Measurements from ENCODE around the gene TRAPPC5.

TRAPPC5 gene

GRCh38 chr19:7701049-7701653 lies 20.5 kb downstream of the TRAPPC5 start:
- no peak for DNase-seq (ENCODE audit: low read depth)

- DNase-seq (ENCODE audit: low read depth): no peak
These were observed 21.2 kb downstream of the TRAPPC5 start, which contains the start of gene FCER2 for GRCh38 chr19:7701654-7702457. Gene FCER2 (minus strand): TSS chr19:7702131. CDS start chr19:7699760, 2,371 bp downstream.

- no peak for DNase-seq (ENCODE audit: low read depth)
These were observed 22.7 kb downstream of the TRAPPC5 start for GRCh38 chr19:7703332-7703731.

DNA sequence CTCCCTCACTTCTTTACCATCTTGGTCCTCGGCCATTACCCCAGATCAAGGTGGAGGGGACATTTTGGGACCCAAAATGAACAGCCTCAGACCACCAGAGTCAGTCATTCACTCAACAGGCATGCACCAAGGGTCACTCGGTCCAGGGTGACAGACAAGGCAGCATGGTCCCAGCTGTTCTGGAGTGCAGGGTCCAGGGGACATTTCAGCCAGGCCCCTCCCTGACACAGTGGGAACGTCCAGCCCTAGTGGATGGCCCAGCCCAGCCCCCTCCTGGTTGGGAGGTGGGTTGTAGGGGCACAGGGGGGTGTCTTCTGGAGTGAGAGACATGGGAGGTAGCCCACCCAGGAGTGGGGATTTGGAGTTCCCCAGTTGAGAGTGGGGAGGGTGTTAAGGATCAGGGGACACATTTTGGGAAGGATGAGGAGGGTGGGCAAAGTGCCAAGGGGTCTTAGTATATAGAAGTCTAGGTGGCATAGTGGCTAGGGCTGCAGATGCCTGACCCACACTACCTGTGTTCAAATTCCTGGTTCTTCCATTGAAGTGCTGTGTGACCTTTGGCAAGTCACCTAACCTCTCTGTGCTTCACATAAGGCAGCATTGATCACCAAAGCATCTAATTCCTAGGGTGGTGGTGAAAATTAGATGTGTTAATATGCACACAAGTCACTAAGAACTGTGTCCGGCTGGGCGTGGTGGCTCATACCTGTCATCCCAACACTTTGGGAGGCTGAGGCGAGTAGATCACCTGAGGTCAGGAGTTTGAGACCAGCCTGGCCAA lies 23.8 kb downstream of the TRAPPC5 start:
- DNase-seq (ENCODE audit: low read depth): no peak

DNA sequence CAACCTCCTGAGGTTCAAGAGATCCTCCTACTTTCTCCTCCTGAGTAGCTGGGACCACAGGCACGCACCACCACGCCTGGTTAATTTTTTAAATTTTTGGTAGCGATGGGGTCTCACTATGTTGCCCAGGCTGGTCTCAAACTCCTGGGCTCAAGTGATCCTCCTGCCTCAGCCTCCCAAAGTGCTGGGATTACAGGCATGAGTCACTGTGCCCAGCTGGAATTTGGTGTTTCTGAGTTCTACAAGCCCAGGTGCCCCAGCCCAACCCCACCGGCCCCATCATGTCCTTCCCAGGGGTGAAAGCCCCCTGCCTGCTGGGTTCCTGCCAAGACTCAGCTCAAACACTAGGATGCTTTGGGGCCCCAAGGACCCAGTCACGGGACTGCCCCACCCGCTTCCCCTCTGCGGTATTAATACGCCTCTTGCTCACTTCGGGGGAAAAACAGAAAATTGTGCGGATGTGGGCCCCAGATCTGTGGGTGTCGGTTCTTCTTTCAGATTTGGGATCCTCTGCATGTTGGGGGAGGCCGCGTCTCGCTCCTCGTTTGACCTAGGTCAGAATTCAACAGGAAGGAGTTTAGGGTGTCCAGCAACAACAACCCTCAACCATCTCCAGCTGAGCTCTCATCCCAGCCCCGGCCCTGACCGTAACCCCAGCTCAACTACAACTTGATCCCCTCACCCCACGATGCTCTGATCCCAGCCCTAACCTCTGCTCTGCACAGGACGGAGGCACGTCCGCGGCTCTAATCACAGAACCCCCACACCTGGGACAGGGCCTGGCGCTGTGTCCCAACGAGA lies 25.0 kb downstream of the TRAPPC5 start:
- peak; percentile 37 for DNase-seq (ENCODE audit: low read depth)

DNA sequence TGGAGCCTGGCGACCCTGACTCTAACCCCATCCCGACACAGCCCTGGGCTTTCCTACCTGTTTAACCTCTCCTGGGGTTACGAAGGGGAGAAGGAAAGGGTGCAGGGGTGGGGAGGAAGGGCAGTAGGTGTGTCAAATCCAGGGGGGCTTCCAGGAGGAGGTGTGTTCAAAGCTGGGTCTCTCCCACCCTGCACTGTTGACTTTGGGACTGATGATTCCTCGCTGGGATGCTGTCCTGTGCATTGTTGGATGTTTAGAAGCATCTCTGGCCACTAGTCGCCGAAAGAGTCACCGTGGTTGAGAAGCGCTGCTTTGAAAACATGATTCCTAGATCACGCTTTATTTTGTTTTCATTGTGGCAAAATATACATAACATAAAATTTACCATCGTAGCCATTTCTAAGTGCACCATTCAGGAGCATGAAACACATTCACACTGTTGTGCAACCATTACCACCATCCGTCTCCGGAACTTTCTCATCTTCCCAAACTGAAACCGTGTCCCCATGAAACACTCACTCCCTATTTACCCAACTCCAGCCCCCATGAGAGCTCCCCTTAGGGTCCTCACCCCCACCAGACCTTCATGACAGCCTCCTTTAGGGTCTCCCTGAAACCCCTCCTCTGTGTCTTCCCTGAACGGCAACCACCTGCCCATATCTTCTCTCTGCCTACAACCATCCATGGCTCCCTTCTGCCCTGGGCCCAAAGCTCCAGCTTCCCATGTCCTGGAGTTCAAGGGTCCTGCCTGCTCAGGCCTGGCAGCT lies 25.7 kb downstream of the TRAPPC5 start:
- no peak for DNase-seq (ENCODE audit: low read depth)

DNA sequence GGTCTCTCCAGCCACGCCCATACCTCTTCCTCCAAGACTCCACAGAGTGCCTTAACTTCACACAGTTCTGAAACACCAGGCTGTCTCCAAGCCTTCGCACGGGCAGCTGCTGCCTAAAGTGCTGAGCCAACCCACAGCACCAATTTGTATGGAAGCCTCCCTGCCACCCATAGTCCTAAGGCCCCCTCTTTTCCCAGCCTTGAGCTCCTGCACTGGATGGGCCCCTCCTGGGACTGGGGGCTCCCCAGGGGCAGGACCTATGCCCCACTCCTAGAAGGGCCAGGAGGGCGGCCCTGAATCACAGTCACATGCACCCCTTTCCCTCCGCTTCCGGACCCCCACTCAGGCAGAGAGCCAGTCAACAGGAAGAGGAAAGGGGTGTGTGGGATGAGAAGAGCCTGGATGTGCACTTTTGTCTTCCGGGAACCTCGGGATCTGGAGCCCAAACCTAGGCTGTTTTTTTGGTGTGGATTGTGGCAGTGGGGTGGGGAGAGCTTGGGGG lies 26.4 kb downstream of the TRAPPC5 start:
- no peak for DNase-seq (ENCODE audit: low read depth)

- no peak for DNase-seq (ENCODE audit: low read depth)
These were observed 29.4 kb downstream of the TRAPPC5 start for GRCh38 chr19:7709932-7710460.

DNA sequence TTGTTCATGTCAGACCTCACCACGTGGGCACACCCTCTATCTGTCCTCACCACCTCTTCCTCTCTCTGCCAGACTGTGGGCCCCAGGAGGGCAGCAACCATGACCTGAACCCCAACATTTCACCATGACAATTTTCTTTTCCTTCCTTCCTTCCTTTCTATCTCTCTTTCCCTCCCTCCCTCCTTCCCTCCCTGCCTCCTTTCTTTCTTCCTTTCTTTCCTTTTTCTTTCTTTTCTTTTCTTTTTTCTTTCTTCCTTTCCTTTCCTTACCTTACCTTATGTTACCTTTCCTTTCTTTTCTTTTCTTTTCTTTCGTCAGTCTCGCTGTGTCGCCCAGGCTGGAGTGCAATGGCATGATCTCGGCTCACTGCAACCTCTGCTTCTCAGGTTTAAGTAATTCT lies 30.0 kb downstream of the TRAPPC5 start:
- no peak for DNase-seq (ENCODE audit: low read depth)

DNA sequence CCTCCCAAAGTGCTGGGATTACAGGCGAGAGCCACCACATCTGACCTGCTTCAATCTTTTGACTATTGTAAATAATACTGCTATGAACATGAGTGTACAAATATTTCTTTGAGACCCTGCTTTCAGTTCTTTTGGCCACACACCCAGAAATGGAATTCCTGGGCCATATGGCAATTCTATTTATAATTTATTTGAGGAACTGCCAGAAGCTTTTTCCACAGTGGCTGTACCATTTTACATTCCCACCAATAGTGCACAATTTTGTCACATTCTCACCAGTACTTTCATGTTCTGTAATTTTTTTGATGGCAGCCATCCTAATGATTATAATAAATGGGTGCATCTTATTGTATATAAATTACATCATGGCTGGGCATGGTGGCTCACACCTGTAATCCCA lies 35.0 kb downstream of the TRAPPC5 start:
- DNase-seq (ENCODE audit: low read depth): no peak

DNA sequence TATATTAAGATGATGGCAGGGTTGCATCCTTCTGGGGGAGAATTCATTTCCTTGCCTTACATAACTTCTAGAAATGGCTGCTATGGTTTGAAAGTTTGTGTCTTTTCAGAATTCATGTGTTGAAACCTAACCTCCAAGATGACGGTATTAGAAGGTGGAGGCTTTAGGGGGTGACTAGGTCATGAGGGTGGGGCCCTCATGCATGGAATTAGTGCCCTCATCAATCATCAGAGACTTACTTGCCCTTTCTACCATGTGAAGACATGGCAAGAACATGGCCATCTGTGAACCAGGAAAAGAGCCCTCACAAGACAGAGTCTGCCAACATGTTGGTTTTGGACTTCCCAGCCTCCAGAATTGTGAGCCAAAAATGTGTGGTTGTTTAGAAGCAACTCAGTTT lies 36.1 kb downstream of the TRAPPC5 start:
- no peak for DNase-seq (ENCODE audit: low read depth)

- no peak for DNase-seq (ENCODE audit: low read depth)
These were observed 38.0 kb downstream of the TRAPPC5 start for GRCh38 chr19:7718668-7719067.

DNA sequence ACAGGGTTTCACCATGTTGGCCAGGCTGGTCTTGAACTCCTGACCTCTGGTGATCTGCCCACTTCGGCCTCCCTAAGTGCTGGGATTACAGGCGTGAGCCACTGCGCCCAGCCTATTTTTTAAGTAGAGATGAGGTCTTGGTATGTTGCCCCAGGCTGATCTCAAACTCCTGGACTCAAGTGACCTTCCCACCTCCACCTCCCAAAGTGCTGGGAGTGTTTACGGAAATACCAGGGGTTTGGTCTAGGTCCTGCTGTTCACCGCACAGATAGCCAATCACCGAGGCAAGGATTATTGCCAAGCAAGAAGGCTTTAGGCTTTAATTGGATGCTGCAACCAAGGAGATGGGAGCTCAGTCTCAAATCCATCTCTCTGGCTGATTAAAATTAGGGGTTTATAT lies 39.7 kb downstream of the TRAPPC5 start:
- no peak for DNase-seq (ENCODE audit: low read depth)

DNA sequence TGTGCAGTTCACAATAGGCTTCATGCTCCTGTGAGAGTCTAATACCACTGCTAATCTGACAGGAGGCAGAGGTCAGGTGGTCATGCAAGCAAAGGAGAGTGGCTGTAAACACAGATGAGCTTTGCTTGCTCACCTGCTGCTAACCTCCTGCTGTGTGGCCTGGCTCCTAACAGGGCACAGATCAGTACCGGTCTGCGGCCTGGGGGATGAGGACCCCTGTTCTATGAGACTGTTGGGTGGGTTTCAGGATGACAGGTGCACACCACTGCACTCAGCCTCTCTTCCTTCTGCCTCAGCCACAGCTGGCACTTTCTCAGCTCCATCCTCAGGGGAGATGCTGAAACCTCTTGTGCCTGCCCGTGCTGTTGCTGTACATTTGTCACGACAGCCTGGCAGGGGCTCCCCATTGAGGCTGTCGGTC lies 41.6 kb downstream of the TRAPPC5 start:
- DNase-seq (ENCODE audit: low read depth): no peak

- DNase-seq (ENCODE audit: low read depth): no peak
These were observed 45.2 kb downstream of the TRAPPC5 start for GRCh38 chr19:7725791-7726190.

DNA sequence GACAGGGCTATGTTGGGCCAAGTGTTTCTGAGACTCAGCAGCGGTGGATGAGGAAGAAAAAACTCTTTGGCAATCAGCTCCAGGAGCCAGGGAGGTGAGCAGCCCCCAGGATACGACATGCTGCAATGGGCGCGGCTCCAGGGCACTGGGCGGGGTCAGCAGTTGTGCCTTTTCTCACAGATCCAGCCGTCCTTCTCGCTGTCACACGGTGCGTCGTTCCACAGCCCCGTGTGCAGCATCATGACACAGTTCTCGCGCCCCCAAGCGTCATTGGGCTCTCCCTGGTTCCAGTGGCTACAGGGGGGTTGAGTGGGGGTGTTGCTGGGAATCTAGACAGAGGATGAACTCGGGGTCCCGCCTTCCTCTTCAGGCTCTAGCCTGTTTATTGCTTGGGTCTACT lies 48.6 kb downstream of the TRAPPC5 start:
- no peak for DNase-seq (ENCODE audit: low read depth)

DNA sequence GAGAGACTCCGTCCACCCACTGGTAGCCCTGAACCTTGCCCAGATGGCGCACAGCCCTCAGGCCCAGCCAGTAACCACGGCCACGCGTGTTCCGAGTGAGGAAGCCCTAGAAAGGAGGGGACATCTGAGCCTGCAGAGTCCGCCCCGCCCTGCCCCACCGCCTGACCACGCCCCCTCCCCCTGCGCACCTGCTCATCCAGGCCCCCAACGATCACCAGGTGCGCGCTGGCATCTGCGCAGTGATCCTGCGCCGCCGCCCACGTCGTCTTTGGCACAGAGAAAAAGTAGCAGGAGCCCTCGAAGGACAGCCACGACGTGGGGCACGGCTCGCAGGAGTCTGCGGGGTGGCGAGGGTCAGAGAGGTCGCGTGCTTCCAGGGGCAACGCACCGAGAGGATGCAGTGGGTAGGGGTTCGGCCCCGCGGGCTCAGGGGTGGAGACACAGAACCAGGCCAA lies 49.2 kb downstream of the TRAPPC5 start:
- DNase-seq (ENCODE audit: low read depth): no peak

- DNase-seq (ENCODE audit: low read depth): no peak
These were observed 49.9 kb downstream of the TRAPPC5 start for GRCh38 chr19:7730286-7731217.

DNA sequence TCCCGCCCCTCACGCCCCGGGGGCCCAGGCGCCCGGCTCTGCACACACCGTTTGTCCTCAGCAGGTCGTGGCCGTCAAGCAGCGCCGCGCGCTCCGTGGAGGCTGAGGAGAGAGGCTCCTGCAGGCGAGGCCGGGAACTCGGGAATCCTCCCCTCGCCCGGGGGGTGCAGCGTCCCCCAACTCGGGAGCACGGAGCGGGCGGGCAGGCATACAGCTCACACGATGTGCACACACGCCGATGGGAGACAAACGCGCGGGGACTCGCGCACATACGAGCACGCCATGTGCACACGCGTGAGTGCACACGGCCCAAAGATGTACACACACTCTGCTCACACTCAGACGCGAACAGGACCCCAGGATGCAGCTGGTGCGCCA lies 50.6 kb downstream of the TRAPPC5 start:
- DNase-seq (ENCODE audit: low read depth): no peak

DNA sequence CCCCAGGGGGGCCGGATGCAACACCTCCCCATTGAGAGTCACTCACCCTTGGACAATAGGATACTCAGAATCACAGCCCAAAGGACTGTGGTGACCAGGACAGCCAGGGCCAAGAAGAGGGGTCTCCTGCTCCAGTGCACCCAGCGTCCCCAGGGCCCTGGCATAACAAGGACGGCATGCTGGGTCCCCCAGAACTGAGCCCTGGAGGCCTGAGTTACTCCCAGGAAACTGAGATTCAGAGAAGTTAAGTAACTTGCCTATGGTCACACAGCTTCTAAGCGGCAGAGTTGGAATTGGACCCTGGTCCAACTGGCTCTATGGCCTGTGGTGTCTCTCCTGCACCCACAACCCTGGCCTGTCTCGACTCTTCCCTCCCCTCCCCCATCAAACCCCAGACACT lies 51.0 kb downstream of the TRAPPC5 start:
- DNase-seq (ENCODE audit: low read depth): no peak
